GM19193 (cell line): ENCODE results near the gene RAB33B.

Experiments
- POLR2A ChIP-seq: IDR thresholded peaks from 4 replicates; pipeline ENCODE4 v1.6.1; 2011; ENCODE audit not compliant: insufficient read depth, insufficient read length; ENCODE audit errors: extremely low read depth

Gene RAB33B

DNA sequence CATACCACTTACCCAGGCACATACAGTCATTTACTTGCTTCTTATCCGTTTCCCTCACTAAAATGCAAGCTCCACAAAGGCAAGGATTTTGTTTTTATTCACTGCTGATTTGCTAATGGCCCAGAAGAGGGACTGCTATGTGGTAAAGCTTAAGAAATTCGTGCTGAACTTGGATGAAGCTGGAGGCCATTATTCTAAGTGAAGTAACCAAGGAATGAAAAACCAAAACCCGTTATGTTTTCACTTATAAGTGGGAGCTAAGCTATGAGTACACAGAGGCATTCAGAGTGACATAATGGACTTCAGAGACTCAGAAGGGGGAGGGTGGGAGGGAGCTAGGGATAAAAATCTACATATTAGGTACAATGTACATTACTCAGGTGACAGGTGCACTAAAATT lies 47.2 kb downstream of the RAB33B start:
- TF ChIP-seq POLR2A = no peak

DNA sequence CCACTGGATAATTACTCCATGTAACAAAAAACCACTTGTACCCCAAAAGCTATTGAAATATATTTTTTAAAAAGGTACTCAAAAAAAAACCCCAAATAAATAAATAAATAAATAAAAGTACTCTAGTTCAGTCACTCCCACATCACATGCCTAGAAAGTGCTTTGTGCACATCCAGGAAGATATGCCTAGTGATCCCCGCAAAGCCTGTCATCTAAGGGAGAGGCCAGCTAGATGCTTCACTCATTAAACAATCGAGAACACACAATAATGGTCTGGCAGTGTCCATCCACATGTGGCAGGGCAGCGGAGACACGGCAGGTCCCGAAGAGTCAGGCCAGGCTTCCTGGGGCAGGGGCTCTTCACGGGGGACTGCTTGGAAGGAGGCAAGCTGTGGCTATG lies 47.6 kb downstream of the RAB33B start:
- TF ChIP-seq POLR2A = no peak

DNA sequence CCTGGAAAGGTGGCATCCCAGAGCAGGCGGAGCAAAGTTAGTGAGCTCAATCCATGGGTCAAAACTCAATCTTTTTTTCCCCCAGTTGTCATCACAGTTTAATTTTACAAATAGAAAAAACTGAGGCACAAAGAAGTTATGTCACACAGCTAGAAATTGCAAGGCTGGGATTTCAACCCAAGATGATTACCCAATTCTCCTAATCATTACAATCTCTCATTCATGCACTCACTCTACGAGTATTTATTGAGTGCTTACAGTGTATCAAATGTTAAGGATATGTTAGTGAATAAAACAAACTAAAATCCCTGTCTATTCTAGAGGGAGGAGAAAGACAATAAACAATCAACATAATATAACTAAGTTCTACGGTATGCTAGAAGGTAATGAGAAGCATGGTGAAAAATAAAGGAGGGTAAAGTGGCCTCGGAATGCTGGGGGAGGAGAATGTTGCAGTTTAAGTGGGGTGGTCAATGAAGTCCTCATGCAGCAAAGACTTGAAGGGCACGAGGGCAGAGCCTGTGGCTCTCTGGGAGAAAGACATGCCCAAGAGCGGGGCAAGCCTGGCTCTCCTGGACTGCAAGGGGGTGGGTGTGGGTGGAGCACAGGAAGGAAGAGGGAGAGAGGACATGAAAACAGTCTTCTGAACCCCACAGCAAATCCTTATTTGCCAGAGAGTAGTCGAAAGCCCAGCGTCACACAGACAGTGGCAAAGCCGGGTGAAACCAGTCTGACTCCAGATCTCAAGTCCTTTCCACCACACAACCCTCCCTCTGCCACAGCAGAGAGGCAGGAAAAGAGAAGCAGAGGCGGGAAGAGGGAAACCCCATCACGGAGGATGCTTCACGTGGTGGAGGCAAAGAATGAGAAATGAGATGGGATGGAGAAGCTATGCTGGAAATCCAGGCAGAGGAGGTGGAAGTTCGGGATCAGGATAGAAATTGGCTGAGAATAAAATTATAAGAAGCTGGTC lies 48.3 kb downstream of the RAB33B start:
- TF ChIP-seq POLR2A = no peak

- TF ChIP-seq POLR2A = no peak
These were observed 49.8 kb downstream of the RAB33B start for GRCh38 chr4:139503622-139504166.

DNA sequence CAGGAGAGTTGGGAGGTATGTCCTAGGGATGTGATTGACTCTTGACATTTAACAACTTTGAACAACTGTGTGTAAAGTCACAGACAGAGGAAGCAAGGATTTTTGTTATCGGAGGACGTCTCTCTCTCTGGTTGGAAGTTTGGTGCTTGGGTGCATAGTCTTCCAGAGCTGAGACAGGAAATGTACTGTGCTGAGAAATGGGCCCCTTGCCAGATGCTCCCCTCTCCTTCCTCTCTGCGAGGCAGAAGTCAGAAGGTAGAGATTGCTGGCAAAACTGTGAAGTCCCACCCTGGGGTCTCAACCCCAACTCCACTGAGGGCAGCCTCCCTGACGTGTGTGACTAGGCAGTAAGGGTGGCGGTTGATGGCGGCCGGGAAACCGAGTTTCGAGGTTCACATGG lies 52.9 kb downstream of the RAB33B start:
- TF ChIP-seq POLR2A = no peak

DNA sequence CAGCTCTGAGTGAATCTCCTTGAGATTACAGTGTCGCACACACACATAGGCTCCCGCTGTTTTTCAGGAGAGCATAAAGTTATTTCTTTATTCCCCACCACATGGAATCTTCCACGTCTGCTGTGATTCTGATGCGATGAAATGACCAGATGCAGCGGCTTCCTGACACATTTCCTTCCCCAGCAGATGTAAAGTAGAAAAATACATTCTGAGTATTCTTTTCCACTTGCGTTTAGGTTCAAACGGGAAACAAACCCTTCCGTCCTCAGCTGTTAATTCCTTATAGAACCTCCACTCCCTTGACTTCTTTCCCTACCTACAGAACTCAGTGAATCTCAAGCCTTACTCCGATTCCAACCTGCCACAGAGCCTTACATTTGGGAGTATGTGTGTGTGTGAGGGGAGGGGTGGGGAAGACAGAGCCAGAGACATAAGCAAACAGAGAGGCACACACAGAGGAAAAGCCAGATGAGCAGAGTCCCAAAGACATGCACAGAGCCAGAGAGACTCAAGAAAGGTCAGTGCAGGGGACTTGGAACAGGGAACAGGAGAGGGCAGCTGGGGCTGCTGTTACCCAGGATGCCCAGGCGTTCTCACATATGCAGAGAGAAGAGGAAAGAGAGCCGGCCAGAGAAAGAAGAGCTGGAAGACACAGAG lies 54.8 kb downstream of the RAB33B start:
- TF ChIP-seq POLR2A = no peak

DNA sequence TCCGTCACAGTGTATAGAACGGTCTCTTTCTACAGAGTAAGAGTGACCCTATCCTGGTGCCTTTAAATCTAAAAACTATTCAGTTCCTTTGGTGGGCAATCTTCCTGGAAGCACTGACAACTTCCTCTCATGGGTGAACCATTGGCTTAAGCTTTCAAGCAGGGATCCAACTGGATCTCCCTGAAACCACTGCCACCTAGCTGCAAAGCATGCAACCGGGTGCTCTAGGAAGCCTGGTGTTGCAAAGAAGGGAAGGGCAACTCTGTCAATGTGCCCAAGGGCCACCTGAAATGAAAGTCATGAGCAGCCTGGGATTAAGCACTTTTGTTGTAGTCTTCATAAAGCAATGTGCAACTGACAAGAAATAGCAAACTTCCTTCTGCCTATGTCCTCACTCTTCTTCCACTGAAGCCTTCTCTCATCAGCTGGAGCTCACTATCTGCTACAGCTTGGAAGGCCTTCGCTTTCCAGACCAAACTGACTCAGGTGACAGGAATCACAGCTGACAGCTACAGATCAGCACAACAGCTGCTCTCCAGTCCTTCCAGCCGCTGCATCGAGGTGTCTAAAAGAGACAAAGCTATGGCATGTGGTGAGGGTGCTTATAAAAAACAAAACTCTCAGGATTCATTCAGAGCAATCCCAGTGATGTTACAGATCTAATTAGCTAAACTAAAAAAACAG lies 55.9 kb downstream of the RAB33B start:
- TF ChIP-seq POLR2A = no peak

- TF ChIP-seq POLR2A = no peak
These were observed 57.4 kb downstream of the RAB33B start for GRCh38 chr4:139511320-139511719.

GRCh38 chr4:139514382-139515059 lies 60.6 kb downstream of the RAB33B start:
- no peak for TF ChIP-seq POLR2A

DNA sequence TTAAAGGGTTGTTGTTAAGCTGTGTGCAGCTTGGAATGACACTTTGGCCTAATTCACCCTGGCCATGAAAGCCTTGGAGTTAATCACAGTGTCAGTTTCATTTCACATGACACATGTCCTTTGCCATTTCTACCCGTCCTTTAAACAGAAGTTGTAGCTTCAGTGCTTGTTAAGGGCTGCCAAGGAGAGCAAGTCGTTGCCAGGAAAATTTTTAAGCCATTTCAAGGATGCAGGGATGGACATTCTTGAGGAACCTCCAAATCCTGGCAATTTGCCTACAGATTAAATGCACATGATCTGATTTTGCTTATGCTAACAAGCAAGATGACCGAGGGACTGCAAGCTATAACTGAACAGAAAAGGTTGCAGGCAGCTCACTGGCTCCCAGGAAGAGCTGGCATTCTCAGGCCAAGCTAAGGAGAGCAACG lies 61.6 kb downstream of the RAB33B start:
- no peak for TF ChIP-seq POLR2A

DNA sequence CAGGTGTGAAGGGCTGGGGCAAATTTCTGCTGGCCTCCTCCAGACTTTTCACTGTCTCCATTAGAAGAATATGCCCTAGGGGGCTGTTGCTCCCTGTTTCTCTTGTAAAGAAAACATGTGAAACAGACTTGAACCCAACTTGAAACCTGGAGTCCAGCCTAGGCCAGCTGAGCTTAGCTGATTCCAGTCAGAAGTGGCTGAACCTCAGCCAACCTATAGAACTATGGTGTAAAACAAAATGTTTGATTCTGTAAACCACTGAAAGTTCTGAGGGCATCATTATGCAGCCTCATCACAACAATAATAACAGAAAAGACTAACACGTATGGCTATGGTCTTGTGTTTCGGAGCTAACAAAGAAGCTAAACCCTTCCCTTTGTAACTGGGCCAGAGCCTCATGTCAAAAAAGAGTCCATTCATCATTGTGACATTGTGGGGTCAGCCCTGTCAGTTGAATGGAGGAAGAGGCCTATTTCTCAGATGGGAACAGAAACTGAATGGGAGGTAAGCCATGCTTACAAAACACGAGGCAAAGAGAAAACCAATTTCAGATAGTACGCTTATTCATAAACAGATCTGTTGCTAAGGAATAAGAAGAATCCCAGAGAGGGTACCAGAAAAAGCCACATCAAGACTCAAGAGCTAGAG lies 68.0 kb downstream of the RAB33B start:
- no peak for TF ChIP-seq POLR2A

- TF ChIP-seq POLR2A = no peak
These were observed 68.5 kb downstream of the RAB33B start for GRCh38 chr4:139522457-139522856.

GRCh38 chr4:139523076-139523475 lies 69.2 kb downstream of the RAB33B start:
- TF ChIP-seq POLR2A = no peak

DNA sequence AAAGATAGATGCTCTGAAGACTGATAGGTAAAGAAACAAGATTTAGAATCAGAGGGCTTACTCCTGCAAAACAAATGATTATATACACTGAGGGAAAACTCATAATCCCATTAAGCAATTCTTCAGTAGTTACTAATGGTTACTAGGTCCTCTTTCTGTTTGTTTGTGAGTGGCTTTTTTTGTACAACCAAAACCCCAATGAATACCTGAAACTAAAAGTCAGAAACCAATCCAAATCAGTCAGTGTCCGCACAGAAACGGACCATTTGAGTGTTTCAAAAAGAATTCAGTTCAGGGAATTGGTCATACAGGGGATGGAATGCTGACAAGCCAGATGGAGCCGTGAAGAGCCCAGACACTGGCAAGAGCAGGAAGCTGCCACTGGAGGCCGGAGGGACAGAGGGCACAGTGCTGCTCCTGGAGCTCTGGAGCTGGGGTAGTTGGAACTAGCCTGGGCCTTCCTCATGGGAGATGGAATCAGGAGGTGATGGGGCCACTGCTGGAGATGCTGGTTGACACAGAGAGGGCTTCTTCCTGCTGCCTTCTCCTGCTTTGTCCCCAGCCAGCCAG lies 70.2 kb downstream of the RAB33B start:
- no peak for TF ChIP-seq POLR2A
